22Rv1 (cell line): ENCODE measurements around the gene SLC1A7.

ENCODE experiments used
- H3K27ac ChIP-seq: fragments of 450-650 bp; 2 replicates; pipeline ENCODE4 v1.5.1; 2017
- CTCF ChIP-seq: fragments of 450-650 bp; IDR thresholded peaks from 2 replicates; pipeline ENCODE4 v1.5.1; 2017; ENCODE audit warnings: mild to moderate bottlenecking
- ZFX ChIP-seq: fragments of 450-650 bp; IDR thresholded peaks from 2 replicates; pipeline ENCODE4 v1.6.1; 2017; ENCODE audit warnings: antibody characterized with exemption, borderline replicate concordance

Gene SLC1A7

GRCh38 chr1:53153752-53154151 is 11.3 kb upstream of the SLC1A7 start:
- no peak for TF ChIP-seq ZFX
- TF ChIP-seq CTCF: no peak
- H3K27ac ChIP-seq: no peak overlapping the region

GRCh38 chr1:53148123-53148522 is 5.7 kb upstream of the SLC1A7 start:
- H3K27ac ChIP-seq: no peak overlapping the region
- no peak for TF ChIP-seq ZFX
- TF ChIP-seq CTCF: no peak

- H3K27ac ChIP-seq: no peak overlapping the region; the same call in 1 of the 2 replicates
- TF ChIP-seq CTCF: no peak
- no peak for TF ChIP-seq ZFX
Measured at GRCh38 chr1:53147174-53147573, 4.7 kb upstream of the SLC1A7 start.

- TF ChIP-seq CTCF (no peak), ZFX (no peak)
- peak overlapping the region; percentile 75 for H3K27ac ChIP-seq
Measured at GRCh38 chr1:53145942-53146708, 3.7 kb upstream of the SLC1A7 start.

GRCh38 chr1:53145619-53145941 is 3.1 kb upstream of the SLC1A7 start:
- H3K27ac ChIP-seq: peak overlapping the region; percentile 75

GRCh38 chr1:53145051-53145600 is 2.7 kb upstream of the SLC1A7 start:
- TF ChIP-seq CTCF (no peak), ZFX (no peak)
- H3K27ac ChIP-seq: peak overlapping the region; percentile 75

More at GRCh38 chr1:53145619-53145941, 3.1 kb upstream of the SLC1A7 start:
- TF ChIP-seq ZFX: no peak
- TF ChIP-seq CTCF: no peak

- TF ChIP-seq ZFX (no peak), CTCF (no peak)
- H3K27ac ChIP-seq: no peak overlapping the region
Measured at GRCh38 chr1:53144201-53144600, 1.8 kb upstream of the SLC1A7 start.
